Non-pigmented ciliary epithelial cell (primary cell): ENCODE data around the gene TMTC1.

ENCODE experiments used
- DNase-seq: peaks from one replicate; pipeline ENCODE4 v3.0.0-alpha.2; 2010; ENCODE audit warnings: low read depth

TMTC1 gene

DNA sequence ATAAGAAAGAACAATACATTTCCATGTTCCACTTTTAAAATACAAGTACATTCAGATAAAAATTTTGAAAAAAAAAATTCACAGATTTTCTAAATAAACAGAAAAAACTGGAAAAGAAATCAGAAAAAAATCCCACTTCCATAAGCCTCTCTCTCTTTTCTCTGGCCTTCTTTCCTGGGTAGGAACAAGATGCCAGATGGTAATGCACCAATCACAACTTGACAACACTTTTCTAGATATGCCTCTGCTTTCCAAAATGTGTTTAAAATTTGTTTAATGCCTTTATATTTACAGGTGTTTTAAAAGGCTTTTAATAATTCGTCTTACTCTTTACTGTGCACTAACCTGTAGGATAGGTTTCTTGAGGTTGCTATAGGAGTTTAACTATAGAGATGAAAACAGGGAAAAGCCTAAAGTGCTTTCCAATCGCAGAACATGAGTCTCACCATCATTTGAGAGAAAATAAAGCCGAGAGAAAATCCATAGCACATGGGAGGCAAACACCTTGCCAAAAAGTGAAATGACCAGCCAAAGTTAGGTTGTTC lies 74.2 kb downstream of the TMTC1 start:
- DNase-seq, result no peak

DNA sequence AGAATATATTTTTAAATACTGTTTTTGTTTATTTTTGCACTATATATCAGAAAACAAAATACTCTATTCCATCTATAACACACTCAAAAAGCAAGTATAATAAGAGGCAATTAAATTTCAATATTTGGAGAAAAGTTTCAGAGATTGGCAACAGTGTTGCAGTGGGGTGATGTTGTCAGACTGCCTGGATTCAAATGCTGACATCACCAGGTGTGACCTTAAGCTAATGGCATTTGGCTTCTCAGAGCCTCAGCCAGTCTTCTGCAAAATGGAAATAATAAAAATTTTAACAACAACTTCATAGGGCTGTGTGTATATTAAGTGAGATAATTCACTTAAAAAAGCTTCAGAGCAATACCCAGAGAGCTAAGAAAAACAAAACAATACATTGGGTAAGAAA lies 74.7 kb downstream of the TMTC1 start:
- no peak for DNase-seq

DNA sequence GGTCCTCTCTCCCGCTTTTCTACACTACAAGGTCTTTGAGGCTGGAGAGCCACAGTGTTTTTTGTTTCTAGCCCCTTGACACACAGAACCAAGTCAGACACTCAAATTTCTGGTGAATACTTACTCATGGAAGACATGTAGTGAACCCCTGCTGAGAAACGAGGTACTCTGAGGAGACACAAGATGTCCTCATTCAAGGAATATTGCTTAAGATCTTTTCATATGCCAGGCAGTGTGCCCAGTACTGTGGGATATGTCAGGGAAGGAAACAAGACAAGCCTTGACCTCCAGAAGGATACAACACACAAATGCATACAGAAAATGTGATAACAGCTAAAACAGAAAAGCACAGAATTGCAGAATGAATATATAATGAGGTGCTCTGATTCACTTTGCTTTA lies 75.9 kb downstream of the TMTC1 start:
- no peak for DNase-seq

DNA sequence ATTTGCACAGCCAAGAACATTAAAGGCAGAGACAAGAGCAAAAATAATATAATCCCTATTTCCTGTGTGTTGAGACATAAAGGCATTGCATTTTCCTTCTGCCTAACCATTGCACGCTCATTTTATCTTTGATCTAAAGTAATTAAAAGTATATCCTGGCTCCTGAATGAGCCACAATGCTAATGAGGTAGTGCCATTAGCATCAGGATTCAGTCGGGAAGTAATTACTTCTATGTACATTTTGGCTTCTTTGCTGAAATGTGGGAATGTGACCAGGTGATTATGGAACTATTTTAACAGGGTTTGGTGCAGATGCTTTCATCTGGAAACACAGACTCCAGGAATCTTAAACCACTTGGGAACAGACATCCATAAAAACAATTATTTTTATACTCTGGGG lies 77.4 kb downstream of the TMTC1 start:
- DNase-seq, result no peak

DNA sequence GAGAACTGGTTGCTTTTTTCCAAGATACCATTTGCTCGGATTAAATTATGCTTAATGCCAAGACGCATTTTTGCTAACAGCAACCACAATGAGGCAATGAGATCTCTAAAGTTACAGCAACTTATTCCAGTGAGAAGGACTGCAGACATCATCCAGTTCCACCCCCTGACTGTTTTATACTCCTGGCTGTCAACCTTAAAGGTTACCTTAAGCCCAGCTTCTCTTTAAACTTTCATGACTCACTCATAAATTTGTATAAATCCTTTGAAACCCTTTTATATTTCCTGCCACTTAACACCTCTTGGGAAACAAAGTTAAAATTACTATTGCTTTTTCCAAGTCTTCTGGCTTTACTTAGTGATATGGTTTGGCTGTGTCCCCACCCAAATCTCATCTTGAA lies 80.2 kb downstream of the TMTC1 start:
- no peak for DNase-seq

DNA sequence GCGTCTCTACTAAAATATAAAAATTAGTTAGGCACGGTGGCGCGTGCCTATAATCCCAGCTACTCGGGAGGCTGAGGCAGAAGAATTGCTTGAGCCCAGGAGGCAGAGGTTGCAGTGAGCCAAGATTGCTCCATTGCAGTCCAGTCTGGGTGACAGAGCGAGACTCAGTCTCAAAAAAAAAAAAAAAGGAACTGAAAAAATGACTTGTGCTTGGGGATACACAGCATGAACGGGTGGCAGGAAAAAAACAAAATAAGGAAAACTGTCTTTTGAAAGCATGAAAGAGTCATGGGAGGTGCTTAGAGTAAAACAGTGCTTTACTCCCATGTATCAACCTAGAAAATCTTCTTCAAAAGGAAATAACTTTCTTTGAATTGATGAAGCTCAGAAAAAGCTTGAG lies 80.8 kb downstream of the TMTC1 start:
- no peak for DNase-seq

DNA sequence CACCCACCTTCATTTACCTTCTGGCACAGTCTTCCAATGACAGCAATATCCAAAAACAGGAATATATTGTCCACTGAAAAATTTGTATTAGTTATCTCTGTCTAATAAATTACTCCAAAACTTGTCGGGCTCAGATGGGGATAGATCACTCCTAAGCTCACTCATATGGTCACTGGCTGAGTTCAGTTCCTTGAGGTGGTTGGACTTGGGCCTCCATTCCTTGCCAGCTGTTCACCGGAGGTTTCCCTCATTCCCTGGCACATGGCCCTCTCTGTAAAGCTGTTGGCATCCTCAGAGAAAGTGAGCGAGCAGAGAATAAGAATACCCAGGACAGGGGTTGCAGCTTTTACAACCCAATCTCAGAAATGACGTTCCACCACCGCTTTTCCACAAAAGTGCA lies 81.5 kb downstream of the TMTC1 start:
- DNase-seq, result no peak

DNA sequence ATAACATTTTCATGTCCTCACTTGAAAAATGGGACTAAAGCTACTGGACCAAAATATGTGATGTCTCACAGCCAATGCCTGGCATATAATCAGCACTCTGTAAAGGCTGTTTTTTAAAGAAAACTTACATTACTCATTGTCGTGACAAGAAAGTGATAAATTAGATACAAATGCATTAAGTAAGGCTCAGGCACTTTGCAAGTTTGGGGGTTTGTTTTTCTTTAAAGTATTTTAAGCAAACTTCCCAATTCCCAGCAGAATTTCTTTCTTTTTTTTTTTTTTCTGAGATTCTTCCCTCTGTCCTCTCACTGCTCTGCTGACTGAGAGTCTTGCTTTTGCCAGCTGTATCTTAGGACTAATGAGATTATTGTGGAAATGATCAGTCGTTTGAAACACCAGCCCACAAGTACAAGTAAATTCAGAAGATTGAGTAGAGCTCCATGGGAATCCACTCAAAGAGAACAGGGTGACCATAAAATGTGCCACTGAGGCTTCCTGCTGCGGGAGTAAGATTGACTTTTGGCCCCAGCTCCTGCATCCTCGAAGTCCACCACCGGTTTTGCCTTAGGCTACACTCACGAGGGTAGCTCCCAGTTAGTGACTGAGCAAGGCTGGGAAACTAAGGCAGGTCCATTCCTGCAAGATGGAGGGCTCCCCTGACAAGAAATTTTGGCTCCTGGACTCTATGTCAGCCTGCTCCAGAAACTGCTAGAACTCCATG lies 82.8 kb downstream of the TMTC1 start:
- DNase-seq, result no peak

DNA sequence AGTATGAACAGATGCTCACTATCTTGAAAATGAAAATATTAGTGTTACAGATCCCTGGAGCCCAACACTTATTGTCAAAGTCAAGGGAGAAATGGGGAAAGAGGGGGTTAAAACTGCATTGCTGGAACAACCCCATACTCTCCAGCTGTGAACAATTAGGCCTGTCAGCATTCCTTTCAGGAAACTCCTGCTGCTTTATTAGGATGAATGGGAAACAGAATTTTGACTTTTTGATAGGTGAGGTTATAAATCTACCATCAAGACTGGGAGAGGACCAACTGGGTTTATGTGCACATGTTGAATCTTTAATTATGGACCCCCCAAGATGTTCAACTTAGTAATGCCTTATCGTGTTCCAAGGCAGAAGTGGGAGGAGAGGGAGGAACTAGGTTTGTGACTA lies 85.0 kb downstream of the TMTC1 start:
- DNase-seq, result no peak

DNA sequence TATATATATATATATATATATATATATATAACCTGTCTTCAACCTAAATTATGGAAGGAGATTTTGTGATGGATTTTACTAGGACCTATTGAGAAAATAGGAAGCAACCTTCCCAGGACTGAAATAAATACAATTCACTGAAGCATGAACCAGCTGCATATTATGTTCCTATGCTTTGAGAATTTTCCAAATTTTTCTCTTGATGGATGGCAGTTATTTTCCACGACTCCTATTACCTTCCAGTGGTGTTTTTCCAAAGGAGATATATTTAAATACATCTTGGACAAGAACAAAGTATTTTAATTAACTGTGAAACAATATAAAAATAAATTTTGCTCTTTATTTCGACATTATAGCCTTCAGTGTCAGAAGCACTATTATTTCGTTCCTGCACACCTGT lies 87.9 kb downstream of the TMTC1 start:
- no peak for DNase-seq

DNA sequence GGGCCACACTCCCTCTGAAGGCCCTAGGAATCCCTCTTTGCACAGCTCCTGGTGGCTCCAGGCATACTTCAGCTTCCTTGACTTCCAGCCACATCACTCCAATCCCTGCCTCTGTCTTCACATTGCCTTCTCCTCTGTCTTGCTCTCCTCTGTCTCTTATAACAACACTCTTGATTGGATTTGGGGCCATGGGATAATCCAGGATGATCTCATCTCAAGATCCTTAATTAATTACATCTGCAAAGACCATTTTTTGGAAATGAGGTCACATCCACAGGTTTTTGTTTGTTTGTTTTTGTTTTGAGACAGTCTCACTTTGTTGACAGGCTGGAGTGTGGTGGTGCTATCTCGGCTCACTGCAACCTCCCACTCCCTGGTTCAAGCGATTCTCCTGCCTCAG lies 88.7 kb downstream of the TMTC1 start:
- DNase-seq, result no peak

DNA sequence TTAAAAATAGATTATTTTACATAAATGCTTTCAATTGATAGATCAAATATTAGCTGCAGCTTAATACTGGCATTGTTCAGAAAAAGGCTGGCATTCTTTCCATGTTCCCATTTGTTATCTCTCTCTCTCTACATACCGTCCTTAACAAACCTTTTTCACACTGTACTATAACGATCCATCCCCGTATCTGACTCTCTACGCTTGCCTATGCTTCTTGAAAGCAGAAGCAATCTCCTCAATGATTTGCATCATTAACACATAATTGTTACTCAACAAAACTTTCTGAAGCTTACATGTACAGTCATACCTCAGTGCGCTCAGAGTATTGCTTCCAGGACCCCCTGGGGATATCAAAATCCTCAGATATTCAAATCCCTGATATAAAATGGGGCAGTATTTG lies 89.7 kb downstream of the TMTC1 start:
- DNase-seq, result no peak

DNA sequence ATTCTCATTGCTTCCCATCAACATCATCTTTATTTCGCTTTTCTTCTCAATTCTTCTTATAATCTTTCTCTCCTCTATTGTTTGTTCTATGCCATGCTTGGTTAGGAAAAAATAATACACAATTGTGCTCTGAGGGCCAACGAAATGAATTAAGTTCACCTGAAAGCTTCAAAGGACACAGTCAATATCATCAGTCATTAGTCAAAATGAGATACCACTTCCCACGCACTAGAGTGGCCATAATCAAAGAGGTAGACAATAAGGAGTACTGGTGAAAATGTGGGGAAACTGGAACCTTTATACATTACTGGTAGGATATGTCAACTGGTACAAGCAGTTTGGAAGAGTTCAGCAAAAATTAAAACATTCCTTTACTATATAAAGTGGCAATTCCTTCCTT lies 91.5 kb downstream of the TMTC1 start:
- DNase-seq, result no peak

DNA sequence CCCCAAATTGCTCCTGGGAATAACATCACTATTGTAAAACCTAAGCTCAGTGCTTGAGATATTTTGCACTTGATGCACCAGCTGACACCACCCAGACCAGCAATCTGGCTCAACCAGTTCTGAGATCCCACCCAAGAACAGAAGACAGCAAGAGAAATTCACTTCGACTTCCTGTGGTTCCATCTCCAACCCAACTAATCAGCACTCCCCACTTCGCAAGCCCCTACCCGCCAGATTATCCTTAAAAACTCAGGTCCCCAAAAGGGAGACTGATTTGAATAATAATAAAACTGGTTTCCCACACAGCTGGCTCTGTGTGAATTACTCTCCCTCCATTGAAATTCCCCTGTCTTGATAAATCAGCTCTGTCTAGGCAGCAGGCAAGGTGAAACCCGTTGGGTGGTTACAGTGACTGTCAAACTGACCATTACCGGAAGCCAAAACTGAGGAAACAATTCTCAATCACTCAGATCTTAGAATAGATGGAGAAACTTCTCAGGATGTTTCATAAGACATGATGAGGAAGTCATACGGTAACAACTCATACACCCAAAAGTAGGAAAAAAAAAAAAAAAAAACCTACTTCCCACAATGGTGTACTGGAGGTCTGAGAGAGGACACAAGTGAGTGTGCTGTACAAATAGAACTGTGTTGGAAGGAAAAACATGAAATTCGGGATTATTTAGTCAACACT lies 92.4 kb downstream of the TMTC1 start:
- no peak for DNase-seq

DNA sequence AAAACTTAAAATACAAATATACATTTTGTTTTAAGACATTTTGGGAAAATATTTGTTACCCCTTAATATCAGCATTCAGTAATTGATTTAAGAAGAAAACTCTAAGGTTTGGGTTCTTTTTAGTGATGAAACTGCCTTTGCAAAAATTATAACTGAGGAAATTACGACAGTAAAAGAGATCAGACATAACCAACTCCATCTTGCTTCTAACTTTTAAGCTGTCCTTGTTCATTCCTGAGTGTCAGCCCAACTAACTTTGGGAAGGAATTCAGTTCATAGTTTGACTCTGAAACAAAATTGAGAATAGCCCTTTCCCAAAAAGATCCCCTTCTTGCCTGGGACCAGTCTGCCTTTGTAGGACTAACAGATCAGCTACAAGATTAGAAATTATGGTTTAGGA lies 93.0 kb downstream of the TMTC1 start:
- no peak for DNase-seq

DNA sequence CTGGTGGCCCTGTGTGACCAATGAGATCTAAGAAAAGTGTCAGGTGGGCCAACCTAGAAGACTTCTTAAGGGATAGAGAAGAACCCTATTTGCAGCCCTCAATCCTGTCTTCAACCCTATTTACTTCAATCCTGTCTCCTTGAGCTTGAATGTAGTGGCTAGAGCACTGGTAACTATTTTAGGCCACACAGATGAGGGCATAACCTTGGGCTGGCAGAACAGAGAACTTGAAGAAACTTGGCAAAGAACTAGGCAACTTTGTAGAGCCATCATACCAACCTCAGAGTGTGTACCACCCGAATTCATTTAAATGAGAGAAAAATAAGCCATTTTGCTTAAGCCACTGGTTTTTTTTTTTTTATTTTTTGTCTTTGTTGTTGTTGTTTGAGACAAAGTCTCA lies 94.8 kb downstream of the TMTC1 start:
- DNase-seq, result no peak

DNA sequence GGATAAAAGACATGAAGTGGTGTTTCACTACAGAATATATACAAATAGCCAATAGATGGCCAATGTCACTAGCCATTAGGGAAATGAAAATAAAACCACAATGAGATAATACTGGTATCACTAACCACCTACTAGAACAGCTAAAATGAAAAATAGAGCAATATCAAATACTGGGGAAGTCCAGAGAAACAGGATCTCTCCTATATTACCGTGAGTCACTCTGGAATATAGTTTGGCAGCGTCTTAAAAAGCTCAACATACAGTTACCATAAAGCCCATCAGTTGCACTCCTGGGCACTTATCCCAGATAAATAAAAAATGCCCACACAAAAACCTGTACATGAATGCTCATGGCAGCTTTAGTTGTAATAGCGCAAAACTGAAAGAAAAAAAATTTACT lies 101.7 kb downstream of the TMTC1 start:
- DNase-seq, result no peak

DNA sequence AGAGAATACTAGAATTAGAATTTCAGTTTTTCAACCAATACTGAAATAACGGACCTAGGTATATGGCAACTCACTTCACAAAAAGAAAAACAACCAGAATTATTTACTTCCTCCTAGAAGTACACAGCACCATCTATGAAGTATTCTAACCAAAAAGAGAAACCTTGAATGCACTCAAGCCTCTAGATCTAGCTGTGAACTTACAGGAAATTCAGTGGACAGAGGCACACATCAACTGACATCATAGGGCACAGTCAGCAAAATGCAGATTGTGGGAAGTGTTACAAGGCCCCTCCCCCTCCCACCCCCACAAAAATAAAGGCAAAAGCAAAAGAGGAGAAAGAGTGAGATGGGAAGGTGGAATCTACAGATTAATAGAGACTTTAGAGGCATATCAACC lies 102.4 kb downstream of the TMTC1 start:
- DNase-seq, result no peak

DNA sequence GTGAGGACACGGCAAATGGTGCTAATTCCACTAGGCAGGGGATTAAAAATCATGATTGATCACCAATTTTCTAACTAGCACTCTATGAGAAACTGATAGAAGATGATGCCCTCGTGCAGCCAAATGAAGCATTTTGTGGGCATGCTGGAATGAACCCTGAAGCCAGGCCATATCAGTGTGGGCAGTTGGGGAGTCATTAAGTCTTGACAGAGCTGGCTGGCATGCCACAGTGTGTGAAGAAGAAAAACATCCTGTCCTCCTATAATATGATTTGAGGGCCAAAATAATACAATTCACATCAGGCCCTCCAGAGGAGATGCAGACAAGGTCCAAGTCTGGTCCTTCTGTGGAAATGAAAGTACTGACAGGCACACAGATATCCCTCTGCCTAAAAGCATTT lies 107.1 kb downstream of the TMTC1 start:
- no peak for DNase-seq

DNA sequence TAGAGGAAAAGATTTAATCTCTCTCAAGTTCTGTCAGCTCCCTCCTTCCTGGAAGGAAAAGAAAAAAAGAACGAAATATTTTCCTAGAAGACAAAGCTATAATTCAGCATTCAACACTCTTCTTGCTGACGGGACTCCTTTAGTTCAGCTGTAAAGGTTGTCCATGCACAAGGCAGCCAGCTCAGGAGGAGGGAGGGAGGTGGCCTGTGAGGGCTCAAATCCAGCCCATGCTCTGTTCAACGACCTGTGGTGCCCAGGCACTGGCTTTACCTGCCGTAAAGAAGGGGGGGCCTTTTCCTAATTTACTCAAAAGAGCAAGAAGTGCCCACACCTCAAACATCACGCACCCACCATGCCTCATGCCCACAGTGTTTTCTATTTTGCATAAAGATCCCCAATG lies 109.3 kb downstream of the TMTC1 start:
- no peak for DNase-seq

DNA sequence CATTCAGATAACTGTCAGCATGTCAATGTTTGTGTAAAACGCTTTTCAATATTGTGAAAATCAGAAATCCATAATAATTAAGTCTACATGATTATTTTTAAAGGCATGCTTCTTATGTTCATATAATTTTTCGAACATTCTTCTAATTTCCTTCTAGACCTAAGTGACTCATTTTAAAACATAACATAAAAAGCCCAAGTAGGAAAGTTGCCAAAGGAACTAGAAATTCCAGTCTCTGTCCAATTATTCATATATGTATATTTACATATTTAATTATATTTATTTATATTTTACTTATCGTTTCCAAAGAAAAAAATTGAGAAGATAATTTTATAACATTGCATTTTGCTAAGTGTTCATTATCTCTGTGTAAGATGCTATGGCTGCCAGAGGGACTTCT lies 110.4 kb downstream of the TMTC1 start:
- DNase-seq, result peak; percentile 9

DNA sequence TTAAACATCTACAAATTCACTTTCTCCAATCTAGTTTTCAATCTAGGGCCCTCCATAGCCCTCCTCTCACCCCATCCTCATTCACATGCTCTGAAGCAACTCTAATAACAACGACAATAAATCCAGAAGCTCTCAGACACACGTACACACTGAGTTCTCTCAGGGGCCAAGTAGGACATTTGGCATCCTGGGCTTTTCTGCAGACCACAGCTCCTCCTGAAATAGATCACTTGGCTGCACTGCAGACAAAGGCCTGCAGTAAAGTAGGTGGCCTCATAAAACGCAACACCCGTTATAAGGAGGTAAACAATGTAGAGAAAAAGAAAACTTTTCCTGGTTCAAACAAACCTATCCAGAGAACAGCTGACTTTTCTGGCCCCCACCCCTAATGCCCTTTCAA lies 111.2 kb downstream of the TMTC1 start:
- DNase-seq, result no peak

DNA sequence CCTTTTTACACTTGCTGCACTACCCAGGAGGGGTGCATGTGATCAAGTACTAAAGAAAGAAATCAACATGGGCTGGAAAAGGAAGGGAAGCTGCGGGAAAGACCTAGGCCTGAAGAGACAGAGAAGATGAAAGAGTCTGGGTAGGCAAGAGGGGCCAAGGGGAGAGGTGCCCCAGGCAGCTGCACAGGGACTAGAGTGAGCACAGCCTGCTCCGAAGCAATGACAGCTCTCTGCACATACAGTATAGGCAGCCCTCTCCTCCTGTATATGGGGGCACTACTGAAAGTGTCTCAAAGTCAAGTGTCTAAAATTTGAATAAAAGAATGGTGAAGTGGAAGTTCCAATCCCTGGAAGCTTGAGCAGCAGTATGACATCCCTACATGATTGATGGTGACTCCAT lies 112.0 kb downstream of the TMTC1 start:
- DNase-seq, result no peak

DNA sequence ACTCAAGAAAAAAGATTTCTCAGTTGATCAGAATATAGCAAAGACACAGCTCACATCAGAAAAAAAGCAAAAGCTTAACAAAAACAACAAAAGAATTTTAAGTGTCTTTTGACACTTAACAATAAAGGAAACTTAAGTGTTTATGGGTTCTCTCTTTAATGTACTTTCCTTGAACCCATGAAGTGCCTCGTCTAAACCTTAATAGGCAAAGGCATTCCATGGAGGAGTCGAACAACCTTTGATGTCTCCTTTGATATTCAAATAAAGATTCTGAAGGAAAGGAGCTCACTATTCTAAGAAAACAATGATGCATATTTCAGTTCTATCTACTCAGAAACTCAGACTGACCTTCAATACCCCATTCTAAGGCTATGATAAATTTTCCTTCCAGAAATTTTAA lies 116.7 kb downstream of the TMTC1 start:
- DNase-seq, result no peak
